IPS-15b (cell line): Measurements from ENCODE around the gene CCS.

ENCODE experiments used
- H3K27me3 ChIP-seq: one replicate; pipeline ENCODE4 v1.6.1; 2013; ENCODE audit warnings: low read length; ENCODE audit not compliant: control insufficient read depth, insufficient read depth
- H3K36me3 ChIP-seq: one replicate; pipeline ENCODE4 v1.6.1; 2013; ENCODE audit warnings: low read length; ENCODE audit not compliant: control insufficient read depth, insufficient read depth
- H3K4me1 ChIP-seq: one replicate; pipeline ENCODE4 v1.6.1; 2013; ENCODE audit warnings: mild to moderate bottlenecking, low read length; ENCODE audit not compliant: control insufficient read depth, insufficient read depth
- H3K4me3 ChIP-seq: one replicate; pipeline ENCODE4 v1.5.1; 2013; ENCODE audit warnings: low read depth, low read length
- H3K9ac ChIP-seq: one replicate; pipeline ENCODE4 v1.6.1; 2013; ENCODE audit warnings: low read depth, mild to moderate bottlenecking, low read length
- H3K9me3 ChIP-seq: one replicate; pipeline ENCODE4 v1.6.1; 2013; ENCODE audit warnings: mild to moderate bottlenecking, low read length; ENCODE audit not compliant: control insufficient read depth, insufficient read depth

The CCS gene

DNA sequence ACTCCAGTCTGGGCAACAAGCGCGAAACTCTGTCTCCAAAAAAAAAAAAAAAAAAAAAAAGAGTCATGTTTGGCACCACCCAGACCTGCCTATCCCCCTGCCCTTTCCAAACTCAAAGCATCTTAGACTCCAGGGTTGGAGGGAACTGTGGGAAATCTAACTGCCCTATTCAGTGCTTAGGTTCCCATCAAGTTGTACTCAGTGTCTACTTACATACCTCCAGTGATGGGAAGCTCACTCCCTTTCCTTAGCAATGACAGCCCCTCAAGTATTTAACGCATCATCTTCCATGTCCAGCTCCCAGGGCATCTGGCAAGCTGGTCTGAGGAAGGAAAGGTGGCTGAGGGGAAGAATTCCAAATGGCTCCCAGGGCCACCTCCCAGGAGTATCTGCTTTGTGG is 43.3 kb upstream of the CCS start:
- Histone ChIP-seq H3K4me3 (no peak overlapping the region), H3K27me3 (no peaks in the 10 kb centered on the region)

DNA sequence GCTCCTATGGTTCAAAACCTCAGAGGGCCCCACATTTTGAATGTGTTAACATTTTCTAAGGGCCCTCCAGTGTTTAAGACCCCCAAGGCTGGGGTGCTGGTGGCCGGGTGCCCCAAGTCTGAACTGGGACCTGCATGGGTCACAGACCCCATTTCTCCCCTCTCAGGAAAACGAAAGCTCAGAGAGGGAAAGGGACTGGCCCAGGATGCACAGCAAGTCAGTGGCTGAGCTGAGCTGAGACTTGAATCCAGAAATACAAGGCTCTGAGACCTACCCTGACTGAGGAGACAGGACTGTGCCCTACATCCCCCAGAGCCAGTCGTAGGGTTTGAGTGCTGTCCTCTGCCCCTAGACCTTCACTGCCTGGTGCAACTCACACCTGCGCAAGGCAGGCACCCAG is 42.1 kb upstream of the CCS start:
- Histone ChIP-seq H3K9me3 (no peaks in the 10 kb centered on the region), H3K27me3 (no peaks in the 10 kb centered on the region), H3K9ac (no peak overlapping the region), H3K36me3 (peaks cover 15% of the 10 kb centered on the region), H3K4me3 (no peak overlapping the region), H3K4me1 (no peaks in the 10 kb centered on the region)

More for the DNA sequence above, 43.3 kb upstream of the CCS start:
- no peaks in the 10 kb centered on the region for H3K4me1 ChIP-seq
- H3K9me3 ChIP-seq = no peaks in the 10 kb centered on the region
- H3K36me3 ChIP-seq = peaks cover 6% of the 10 kb centered on the region
- H3K9ac ChIP-seq = no peak overlapping the region

GRCh38 chr11:66554602-66555001 is 38.4 kb upstream of the CCS start:
- Histone ChIP-seq H3K9ac (no peak overlapping the region), H3K4me3 (no peak overlapping the region), H3K4me1 (no peaks in the 10 kb centered on the region), H3K36me3 (peaks cover 29% of the 10 kb centered on the region), H3K27me3 (no peaks in the 10 kb centered on the region), H3K9me3 (no peaks in the 10 kb centered on the region)

- no peaks in the 10 kb centered on the region for H3K27me3 ChIP-seq
- peaks cover 33% of the 10 kb centered on the region for H3K36me3 ChIP-seq
- no peaks in the 10 kb centered on the region for H3K9me3 ChIP-seq
- H3K4me1 ChIP-seq = no peaks in the 10 kb centered on the region
- H3K9ac ChIP-seq = no peak overlapping the region
- H3K4me3 ChIP-seq = no peak overlapping the region
These were observed 37.6 kb upstream of the CCS start for GRCh38 chr11:66555416-66555815.

DNA sequence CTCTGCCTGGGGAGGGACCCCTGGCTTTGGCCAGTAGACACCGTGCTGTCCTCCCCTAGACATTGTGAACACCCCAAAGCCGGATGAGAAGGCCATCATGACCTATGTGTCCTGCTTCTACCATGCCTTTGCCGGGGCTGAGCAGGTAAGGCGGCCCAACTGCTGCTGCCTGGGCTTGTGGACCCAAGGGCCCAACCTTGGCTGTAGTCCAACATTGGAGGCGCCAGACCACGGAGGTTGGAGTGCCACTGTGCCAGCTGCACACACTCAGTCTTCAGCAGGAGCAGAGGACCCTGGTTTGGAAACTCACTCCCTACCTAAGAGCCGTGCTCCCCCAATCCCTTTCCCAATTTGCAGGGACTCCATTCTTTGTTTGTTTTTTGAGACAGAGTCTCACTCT is 36.9 kb upstream of the CCS start:
- Histone ChIP-seq H3K9ac (no peak overlapping the region), H3K27me3 (no peaks in the 10 kb centered on the region), H3K9me3 (no peaks in the 10 kb centered on the region)

GRCh38 chr11:66557733-66558326 is 35.2 kb upstream of the CCS start:
- H3K36me3 ChIP-seq = peaks cover 51% of the 10 kb centered on the region
- no peaks in the 10 kb centered on the region for H3K27me3 ChIP-seq
- no peak overlapping the region for H3K9ac ChIP-seq
- H3K4me1 ChIP-seq = no peaks in the 10 kb centered on the region
- H3K4me3 ChIP-seq = no peak overlapping the region
- no peaks in the 10 kb centered on the region for H3K9me3 ChIP-seq

More for the DNA sequence above, 36.9 kb upstream of the CCS start:
- peaks cover 37% of the 10 kb centered on the region for H3K36me3 ChIP-seq
- no peak overlapping the region for H3K4me3 ChIP-seq
- H3K4me1 ChIP-seq = no peaks in the 10 kb centered on the region

- Histone ChIP-seq H3K27me3 (no peaks in the 10 kb centered on the region), H3K4me1 (no peaks in the 10 kb centered on the region), H3K36me3 (peaks cover 56% of the 10 kb centered on the region), H3K9me3 (no peaks in the 10 kb centered on the region), H3K4me3 (no peak overlapping the region), H3K9ac (no peak overlapping the region)
These were observed 33.7 kb upstream of the CCS start for GRCh38 chr11:66559142-66559865.

DNA sequence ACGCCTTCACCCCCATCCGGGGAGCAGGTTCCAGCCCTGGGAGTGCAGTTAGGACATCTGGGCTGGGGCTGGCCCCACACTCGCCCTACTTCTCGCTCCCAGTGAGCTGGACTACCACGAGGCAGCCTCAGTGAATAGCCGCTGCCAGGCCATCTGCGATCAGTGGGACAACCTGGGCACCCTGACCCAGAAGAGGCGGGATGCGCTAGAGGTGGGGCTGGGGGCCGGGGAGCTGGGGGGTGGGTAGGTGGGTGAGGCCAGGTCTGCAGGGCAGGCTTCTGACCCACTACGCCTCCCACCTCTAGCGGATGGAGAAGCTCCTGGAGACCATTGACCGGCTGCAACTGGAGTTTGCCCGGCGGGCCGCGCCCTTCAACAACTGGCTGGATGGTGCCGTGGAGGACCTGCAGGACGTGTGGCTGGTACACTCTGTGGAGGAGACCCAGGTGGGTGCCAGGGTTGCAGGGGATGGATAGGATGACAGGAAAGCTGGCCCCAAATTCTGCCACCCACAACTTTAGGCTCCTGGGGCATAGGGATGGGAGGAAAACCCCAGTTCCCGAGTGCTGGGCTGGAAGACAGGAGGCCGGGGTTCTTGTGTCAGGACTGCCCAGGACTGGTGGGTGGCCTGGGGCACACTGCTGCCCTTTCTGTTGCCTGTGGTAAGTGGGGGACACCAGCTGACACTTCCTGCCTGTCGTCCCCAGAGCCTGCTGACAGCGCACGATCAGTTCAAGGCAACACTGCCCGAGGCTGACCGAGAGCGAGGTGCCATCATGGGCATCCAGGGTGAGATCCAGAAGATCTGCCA is 32.9 kb upstream of the CCS start:
- Histone ChIP-seq H3K9ac (no peak overlapping the region), H3K4me3 (no peak overlapping the region), H3K4me1 (no peaks in the 10 kb centered on the region), H3K36me3 (peaks cover 52% of the 10 kb centered on the region), H3K9me3 (no peaks in the 10 kb centered on the region), H3K27me3 (no peaks in the 10 kb centered on the region)

DNA sequence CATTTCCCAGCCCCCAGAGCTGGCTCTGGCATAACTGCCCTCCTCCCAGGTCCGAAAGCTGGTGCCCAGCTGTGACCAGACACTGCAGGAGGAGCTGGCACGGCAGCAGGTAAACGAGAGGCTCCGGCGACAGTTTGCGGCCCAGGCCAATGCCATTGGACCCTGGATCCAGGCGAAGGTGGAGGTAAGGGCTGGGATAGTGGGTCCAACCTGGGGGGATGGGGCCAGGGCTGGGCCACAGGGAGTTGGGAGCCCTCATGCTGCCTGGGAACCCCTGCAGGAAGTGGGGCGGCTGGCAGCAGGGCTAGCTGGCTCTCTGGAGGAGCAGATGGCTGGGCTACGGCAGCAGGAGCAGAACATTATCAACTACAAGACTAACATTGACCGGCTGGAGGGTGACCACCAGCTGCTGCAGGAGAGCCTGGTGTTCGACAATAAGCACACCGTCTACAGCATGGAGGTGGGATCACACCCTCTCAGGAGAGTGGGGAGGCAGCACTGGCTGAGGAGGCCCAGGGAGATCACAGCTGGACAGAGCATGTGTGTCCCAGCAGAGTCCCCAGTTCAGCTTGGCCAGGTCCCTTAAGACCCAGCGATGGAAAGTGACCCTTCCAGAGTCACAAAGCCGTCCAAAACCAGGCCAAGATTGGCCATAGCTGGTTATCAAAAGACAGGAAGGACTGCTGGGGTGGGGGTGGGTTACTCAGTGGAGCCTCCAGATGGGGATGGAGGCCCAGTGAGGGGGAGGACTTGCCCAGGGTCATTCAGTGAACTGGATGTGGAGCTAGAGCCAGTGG is 31.6 kb upstream of the CCS start:
- H3K9me3 ChIP-seq = no peaks in the 10 kb centered on the region
- H3K9ac ChIP-seq = no peak overlapping the region
- H3K27me3 ChIP-seq = no peaks in the 10 kb centered on the region
- no peaks in the 10 kb centered on the region for H3K4me1 ChIP-seq
- peaks cover 44% of the 10 kb centered on the region for H3K36me3 ChIP-seq
- H3K4me3 ChIP-seq = no peak overlapping the region

GRCh38 chr11:66561975-66562248 is 31.1 kb upstream of the CCS start:
- no peaks in the 10 kb centered on the region for H3K9me3 ChIP-seq
- H3K27me3 ChIP-seq = no peaks in the 10 kb centered on the region
- peaks cover 44% of the 10 kb centered on the region for H3K36me3 ChIP-seq

DNA sequence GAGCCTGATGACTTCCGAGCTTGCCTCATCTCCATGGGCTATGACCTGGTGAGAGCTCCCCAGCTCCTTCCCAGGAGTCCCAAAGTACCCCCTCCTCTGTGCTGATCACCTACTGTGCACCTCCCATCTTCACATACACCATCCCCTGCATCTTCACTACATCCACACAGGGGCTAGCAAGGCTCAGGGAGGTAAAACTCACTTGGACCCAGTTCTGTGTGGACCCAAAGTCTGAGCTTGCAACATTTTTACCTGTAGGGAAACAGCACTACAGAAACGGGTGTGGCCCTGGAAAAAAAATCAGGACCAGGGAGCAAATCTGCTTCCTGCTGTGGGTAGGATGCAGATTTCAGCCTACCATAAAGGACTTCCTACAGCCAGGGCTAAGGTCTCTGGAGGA is 30.7 kb upstream of the CCS start:
- Histone ChIP-seq H3K9ac (no peak overlapping the region), H3K9me3 (no peaks in the 10 kb centered on the region), H3K4me3 (no peak overlapping the region), H3K4me1 (no peaks in the 10 kb centered on the region), H3K36me3 (peaks cover 41% of the 10 kb centered on the region), H3K27me3 (no peaks in the 10 kb centered on the region)

More at GRCh38 chr11:66561975-66562248, 31.1 kb upstream of the CCS start:
- no peaks in the 10 kb centered on the region for H3K4me1 ChIP-seq
- H3K9ac ChIP-seq = no peak overlapping the region
- H3K4me3 ChIP-seq = no peak overlapping the region
